NT2/D1 (cell line): Measurements from ENCODE around the gene OPCML.

Experiments
- SUZ12 ChIP-seq: IDR thresholded peaks from 2 replicates; pipeline ENCODE4 v1.6.1; 2011; ENCODE audit not compliant: insufficient read length, insufficient read depth; ENCODE audit errors: extremely low read depth
- YY1 ChIP-seq: IDR thresholded peaks from 2 replicates; pipeline ENCODE4 v1.6.1; 2011; ENCODE audit not compliant: insufficient read length, insufficient read depth
- ZNF274 ChIP-seq: IDR thresholded peaks from 2 replicates; pipeline ENCODE4 v1.6.1; 2011; ENCODE audit warnings: mild to moderate bottlenecking, low read depth, low read length

DNA sequence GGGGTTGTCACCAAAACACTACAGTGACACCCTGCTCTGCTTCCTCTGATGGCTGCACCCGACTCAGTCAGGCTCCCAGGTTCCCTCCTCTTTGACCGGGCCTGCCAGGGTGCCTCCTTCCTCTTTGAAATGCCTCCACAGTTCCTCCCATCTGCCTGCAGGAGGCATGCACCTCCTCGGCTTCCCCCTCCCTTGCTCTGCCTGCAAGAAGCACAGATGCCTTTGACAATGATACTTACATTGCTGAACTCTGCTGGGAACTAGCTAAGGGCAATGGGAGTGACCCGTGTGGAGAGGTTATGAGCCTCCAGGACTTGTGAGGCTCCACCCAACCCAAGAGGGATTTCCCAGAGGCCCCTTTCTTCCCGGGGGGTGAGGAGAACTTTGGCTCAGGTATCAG is 674.1 kb downstream of the OPCML start:
- TF ChIP-seq YY1 (no peak), SUZ12 (no peak), ZNF274 (no peak)
